GM10266 (cell line): Measurements from ENCODE around the gene RFX2.

ENCODE experiments used
- DNase-seq: peaks from one replicate; pipeline ENCODE4 v3.0.0; 2012; ENCODE audit errors: extremely low spot score
- TF ChIP-seq, protein P1 (sequence below): IDR thresholded peaks from 2 replicates; pipeline ENCODE4 v1.5.1; 2012; ENCODE audit warnings: mild to moderate bottlenecking, low read depth; ENCODE audit not compliant: control insufficient read depth, insufficient read depth; ENCODE audit errors: missing control alignments

Gene RFX2

DNA sequence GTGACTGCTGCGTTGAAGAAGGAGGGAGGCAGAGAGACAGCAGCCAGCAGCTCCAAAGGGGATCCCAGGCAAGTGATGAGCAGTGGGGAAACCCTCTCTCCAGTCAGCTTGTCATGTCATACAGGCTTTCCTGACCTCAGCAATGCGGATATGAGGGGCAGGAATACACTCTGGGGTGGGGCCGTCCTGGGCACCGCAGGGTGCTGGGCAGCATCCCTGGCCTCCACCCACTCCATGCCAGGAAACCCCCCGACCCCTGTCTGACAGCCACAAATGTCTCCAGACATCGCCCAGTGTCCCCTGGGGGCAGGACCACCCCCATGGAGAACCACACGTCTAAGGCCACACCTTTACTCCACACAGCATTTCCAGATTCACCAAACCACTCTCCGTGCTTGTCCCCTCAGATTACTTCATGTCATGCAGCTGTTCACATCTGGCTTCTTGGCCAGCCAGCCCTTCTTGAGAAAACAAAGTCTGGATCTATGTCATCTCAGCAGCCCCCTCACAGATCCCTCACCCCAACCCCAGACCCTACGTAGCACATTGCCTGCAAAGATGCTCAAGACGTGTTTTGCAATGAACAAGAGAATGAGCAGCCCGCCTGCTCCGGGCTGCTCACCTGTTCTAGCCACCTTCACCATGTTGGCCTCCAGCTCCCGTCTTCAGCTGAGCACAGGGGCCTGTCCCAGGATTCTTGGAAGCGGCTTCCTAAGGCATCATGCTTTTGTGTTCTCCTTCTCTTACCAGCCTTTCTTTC is 46.5 kb downstream of the RFX2 start:
- TF ChIP-seq, protein P1, sequence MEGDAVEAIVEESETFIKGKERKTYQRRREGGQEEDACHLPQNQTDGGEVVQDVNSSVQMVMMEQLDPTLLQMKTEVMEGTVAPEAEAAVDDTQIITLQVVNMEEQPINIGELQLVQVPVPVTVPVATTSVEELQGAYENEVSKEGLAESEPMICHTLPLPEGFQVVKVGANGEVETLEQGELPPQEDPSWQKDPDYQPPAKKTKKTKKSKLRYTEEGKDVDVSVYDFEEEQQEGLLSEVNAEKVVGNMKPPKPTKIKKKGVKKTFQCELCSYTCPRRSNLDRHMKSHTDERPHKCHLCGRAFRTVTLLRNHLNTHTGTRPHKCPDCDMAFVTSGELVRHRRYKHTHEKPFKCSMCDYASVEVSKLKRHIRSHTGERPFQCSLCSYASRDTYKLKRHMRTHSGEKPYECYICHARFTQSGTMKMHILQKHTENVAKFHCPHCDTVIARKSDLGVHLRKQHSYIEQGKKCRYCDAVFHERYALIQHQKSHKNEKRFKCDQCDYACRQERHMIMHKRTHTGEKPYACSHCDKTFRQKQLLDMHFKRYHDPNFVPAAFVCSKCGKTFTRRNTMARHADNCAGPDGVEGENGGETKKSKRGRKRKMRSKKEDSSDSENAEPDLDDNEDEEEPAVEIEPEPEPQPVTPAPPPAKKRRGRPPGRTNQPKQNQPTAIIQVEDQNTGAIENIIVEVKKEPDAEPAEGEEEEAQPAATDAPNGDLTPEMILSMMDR = no peak
- no peak for DNase-seq

GRCh38 chr19:6062961-6063575 is 47.2 kb downstream of the RFX2 start:
- TF ChIP-seq, protein P1 = no peak

GRCh38 chr19:6062274-6062673 is 48.0 kb downstream of the RFX2 start:
- TF ChIP-seq, protein P1 = no peak
- DNase-seq = no peak

More at GRCh38 chr19:6062961-6063575, 47.2 kb downstream of the RFX2 start:
- DNase-seq = no peak

DNA sequence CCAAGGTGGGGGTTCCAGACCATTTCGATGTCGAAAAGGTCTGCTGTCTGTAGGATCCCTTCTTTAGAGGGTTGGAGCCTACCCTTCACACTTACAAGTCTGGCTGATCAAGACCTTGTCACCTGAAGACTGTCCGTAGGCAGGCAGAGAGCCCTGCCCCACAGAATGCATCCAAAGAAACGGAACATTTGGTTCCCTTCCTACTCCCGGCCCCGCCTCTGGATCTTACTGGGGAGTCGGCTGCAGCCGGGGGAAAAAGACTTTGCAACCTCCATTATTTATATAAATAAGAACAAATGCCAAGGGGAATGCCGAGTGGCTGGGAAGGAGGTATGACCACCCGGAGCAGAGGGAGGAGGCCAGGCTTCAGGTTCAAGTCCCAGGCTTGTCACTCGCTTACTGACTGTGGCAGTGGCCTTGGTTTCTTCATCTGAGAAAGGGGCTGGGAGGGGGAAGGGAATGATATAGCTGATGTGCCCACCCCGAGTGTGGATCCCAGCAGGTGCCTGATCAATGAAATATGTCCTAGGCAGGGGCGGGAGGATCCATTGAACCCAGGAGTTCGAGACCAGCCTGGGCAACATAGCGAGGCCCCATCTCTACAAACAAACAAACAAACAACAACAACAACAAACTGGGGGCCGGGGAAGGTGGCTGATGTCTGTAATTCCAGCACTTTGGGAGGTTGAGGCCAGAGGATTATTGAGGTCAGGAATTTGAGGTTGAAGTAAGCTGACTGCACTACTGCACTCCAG is 48.7 kb downstream of the RFX2 start:
- DNase-seq = no peak
- TF ChIP-seq, protein P1 = no peak

DNA sequence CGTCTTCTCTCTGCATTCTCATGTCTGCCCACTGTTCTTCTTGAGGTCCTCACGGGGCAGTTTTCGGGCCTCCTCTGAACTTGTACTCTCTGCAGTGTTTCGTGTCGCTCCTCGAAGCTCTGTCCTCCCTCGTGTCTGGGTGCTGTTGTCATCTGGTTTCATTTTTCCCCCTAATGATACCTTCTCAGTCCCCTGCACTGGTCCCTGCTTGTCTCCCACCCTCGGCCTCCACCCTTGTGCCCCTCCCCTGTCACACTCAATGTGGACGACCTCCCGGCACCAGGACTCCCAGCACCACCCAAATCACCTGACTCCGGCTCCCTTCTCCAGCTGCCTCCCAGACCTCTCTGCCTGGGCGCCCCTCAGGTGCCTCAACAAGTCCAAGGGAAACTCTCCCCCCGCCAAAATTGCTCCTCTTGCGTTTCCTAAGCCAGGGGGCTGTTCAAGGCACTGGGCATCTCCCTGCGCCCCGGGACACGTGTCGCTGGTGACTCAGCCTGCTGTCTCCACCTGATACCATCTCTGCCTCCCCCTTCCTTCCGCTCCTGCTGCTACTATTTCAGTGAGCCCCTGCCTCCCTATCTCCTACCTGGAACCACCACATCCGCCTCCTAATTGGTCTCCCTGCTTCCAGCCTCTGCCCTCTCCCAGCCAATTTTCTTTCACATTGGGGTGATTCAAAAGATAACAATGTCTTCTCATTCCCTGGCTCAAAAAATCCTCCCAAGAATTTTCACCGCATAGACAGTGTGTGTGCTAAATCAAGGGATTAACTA is 49.5 kb downstream of the RFX2 start:
- no peak for DNase-seq
- TF ChIP-seq, protein P1 = no peak

DNA sequence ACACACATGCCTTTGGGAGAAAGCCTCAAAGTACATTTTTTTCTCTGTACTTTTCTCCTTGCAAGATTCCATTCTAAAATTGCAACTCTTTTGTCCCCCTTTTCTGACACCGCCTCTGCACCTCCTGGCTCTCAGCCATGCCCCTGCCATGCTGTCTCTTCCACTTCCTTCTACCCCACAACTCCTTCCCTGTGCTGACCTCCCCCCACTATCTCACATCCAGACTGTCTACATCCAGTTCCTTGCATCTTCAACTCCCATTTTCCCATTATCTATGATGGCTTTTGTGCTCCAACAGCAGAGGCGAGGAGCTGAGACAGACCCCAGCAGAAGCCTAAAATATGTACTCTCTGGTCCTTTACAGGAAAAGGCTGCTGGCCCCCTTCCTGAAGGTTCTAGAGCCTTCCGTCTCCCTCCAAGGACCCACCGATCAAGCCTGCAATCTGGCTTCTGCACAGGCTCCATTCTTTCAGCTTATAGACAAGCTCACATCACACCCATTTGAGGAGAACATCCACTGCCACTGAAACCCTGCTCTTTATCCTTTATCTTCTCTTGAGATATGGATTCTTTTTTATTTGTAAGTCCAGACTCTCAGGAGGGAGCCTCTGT is 50.2 kb downstream of the RFX2 start:
- no peak for DNase-seq
- TF ChIP-seq, protein P1 = no peak
